ENCODE measurements around the gene IFT52.

The IFT52 gene

GRCh38 chr20:43695571-43695970 lies 104.8 kb downstream of the IFT52 start:
- DNase-seq = no peak
